Fibroblast of pulmonary artery (primary cell): ENCODE data around the gene FSIP1.

Source experiments
- DNase-seq: peaks from one replicate; pipeline ENCODE4 v3.0.0-alpha.2; 2010; ENCODE audit warnings: low read depth
- H3K4me3 ChIP-seq: replicated peaks from 2 replicates; pipeline ENCODE4 v1.5.1; 2011; ENCODE audit warnings: low read depth, mild to moderate bottlenecking, control low read depth, low read length, moderate library complexity
- CTCF ChIP-seq: IDR thresholded peaks from 2 replicates; pipeline ENCODE4 v1.5.1; 2011; ENCODE audit warnings: mild to moderate bottlenecking, control low read depth, low read length, inconsistent platforms; ENCODE audit errors: missing control alignments

The FSIP1 gene

GRCh38 chr15:39641191-39641889 is 141.3 kb downstream of the FSIP1 start:
- no peak for TF ChIP-seq CTCF
- no peak for DNase-seq
- H3K4me3 ChIP-seq = no peak overlapping the region

- no peak for TF ChIP-seq CTCF
- no peak overlapping the region for H3K4me3 ChIP-seq
- no peak for DNase-seq
Observed at GRCh38 chr15:39640665-39641064, 142.0 kb downstream of the FSIP1 start.

- no peak overlapping the region for H3K4me3 ChIP-seq
- DNase-seq = no peak
- no peak for TF ChIP-seq CTCF
Observed at GRCh38 chr15:39639037-39639436, 143.6 kb downstream of the FSIP1 start.

- no peak for DNase-seq
- no peak for TF ChIP-seq CTCF
- no peak overlapping the region for H3K4me3 ChIP-seq
Observed at GRCh38 chr15:39638041-39638440, 144.6 kb downstream of the FSIP1 start.

GRCh38 chr15:39631357-39631756 is 151.3 kb downstream of the FSIP1 start:
- no peak for TF ChIP-seq CTCF
- no peak overlapping the region for H3K4me3 ChIP-seq
- no peak for DNase-seq

GRCh38 chr15:39629906-39630305 is 152.7 kb downstream of the FSIP1 start:
- DNase-seq = no peak
- H3K4me3 ChIP-seq = no peak overlapping the region
- TF ChIP-seq CTCF = no peak

GRCh38 chr15:39629371-39629770 is 153.3 kb downstream of the FSIP1 start:
- no peak overlapping the region for H3K4me3 ChIP-seq
- no peak for TF ChIP-seq CTCF
- peak; percentile 73 for DNase-seq
